GM21381 (cell line): Measurements from ENCODE around the gene MAPK8IP3.
"Not testable (repeated sequence)": the region's sequence is repeated elsewhere in the genome, so short reads cannot be mapped to it uniquely, and the experiment has no call there.

ENCODE experiments used
- ATAC-seq: cut with Tn5 transposase; IDR thresholded peaks from one replicate; pipeline ENCODE4 v1.9.1; 2021; ENCODE audit warnings: mild to moderate bottlenecking, moderate library complexity; ENCODE audit not compliant: unreplicated experiment

Gene MAPK8IP3

GRCh38 chr16:1732071-1732470, 26.1 kb downstream of the MAPK8IP3 start:
- ATAC-seq, result no peak

GRCh38 chr16:1732551-1732987, 26.6 kb downstream of the MAPK8IP3 start:
- not testable (repeated sequence) for ATAC-seq

GRCh38 chr16:1734123-1734522, 28.1 kb downstream of the MAPK8IP3 start:
- ATAC-seq, result no peak

- ATAC-seq, result no peak
These were observed 28.8 kb downstream of the MAPK8IP3 start for GRCh38 chr16:1734816-1735215.

GRCh38 chr16:1740234-1740633, 34.2 kb downstream of the MAPK8IP3 start:
- no peak for ATAC-seq

- no peak for ATAC-seq
These were observed 34.9 kb downstream of the MAPK8IP3 start for GRCh38 chr16:1740781-1741490.

- ATAC-seq, result no peak
These were observed 35.7 kb downstream of the MAPK8IP3 start for GRCh38 chr16:1741553-1742165.

- no peak for ATAC-seq
These were observed 37.7 kb downstream of the MAPK8IP3 start for GRCh38 chr16:1743376-1744337.

- no peak for ATAC-seq
These were observed 38.4 kb downstream of the MAPK8IP3 start for GRCh38 chr16:1744338-1744840.

- no peak for ATAC-seq
These were observed 39.3 kb downstream of the MAPK8IP3 start for GRCh38 chr16:1745181-1745899.

- ATAC-seq, result no peak
These were observed 40.1 kb downstream of the MAPK8IP3 start for GRCh38 chr16:1745900-1746692.

- no peak for ATAC-seq
These were observed 40.7 kb downstream of the MAPK8IP3 start for GRCh38 chr16:1746693-1747195.

- no peak for ATAC-seq
These were observed 41.9 kb downstream of the MAPK8IP3 start for GRCh38 chr16:1747934-1748333.

GRCh38 chr16:1749152-1750117, 43.4 kb downstream of the MAPK8IP3 start:
- no peak for ATAC-seq

- ATAC-seq, result no peak
These were observed 46.0 kb downstream of the MAPK8IP3 start for GRCh38 chr16:1751946-1752345.

- no peak for ATAC-seq
These were observed 46.9 kb downstream of the MAPK8IP3 start for GRCh38 chr16:1752853-1753252.

GRCh38 chr16:1754204-1754603, 48.2 kb downstream of the MAPK8IP3 start:
- ATAC-seq, result no peak

- ATAC-seq, result no peak
These were observed 51.9 kb downstream of the MAPK8IP3 start for GRCh38 chr16:1757714-1758461.
